NCI-H1092 treated with DMSO at 0.1 percent for 48 hours (cell line): ENCODE measurements around the gene SLAIN1.
"Not testable (repeated sequence)": the region's sequence is repeated elsewhere in the genome, so short reads cannot be mapped to it uniquely, and the experiment has no call there.

Experiments used
- DNase-seq: peaks from one replicate; lab custom pipeline; 2025; lab: John Stamatoyannopoulos, UW

The SLAIN1 gene

DNA sequence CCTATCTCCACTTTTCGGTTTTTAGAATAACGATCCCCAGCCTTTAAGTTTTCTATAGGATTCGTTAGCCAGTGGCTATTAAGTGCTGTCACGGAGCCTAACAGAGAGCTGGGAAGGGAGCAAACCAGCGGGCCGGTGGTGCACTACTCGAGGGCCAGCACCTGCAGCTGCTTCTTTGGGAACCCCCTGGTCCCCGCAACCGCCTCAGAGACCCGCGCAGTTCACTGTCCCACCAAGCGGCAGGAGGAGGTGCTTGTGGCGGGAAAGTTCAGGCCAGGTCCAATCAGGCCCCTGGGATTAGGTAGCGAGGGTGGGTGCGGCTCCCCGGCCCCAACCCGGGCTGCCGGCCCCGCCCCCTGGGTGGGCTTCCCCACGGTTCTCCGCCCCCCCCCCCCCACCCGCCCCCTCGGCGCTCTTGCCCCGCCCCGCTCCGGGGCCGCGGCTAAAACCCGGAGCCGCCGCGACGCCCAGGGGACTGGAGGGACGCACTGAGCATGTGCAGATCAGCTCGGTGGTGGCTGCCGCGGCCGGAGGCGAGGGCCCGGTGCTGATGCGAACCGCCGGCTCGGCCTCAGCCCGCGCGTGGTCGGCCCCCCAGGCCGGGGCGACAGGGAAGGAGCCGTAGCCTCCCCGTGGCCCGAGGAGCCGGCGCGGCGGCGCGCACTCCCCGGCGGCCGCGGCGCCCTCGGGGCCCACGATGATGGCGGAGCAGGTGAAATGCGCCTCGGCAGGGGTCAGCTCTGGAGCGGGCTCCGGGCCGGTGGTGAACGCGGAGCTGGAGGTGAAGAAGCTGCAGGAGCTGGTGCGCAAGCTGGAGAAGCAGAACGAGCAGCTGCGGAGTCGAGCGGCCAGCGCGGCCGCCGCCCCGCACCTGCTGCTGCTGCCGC, at the start of gene SLAIN1:
TSS of gene SLAIN1 (plus strand) at position 471 of the 887 bp plus-strand sequence. CDS start at position 698, 227 bp downstream.
- DNase-seq: peak; percentile 99

DNA sequence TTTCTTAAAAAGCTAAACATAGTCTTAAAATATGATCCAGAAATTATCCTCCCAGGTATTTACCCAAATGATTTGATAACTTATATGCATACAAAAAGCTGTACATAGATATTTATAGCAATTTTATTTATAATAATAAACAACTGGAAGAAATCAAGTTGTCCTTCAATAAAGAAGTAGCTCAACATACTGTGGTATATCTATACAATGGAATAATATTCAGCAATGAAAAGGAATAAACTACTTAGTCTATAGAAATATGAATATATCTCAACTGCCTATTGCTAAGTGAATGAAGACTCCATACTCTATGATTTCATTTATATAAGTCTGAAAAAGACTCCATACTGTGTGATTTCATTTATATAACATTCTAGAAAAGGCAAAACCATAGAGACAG, 47.1 kb upstream of the SLAIN1 start:
- no peak for DNase-seq

DNA sequence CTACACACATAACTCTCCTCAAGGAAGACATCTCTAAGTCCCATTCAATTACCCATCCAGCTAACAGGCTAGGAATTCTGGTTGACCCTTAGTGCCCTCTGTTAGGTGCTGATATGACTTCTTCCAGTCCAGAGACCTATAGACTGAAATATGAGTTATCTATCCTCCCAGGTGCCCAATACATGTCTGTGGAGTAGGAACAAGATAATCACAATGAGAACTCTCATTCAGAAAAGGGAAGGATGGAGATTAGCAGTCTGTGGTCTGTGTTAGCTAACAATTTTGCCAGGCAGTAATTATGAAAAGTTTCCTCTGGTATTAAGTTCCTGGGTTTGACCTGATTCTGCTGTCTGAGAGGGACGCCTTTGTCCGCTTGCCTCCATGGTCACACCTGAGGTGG, 44.2 kb upstream of the SLAIN1 start:
- DNase-seq: no peak

DNA sequence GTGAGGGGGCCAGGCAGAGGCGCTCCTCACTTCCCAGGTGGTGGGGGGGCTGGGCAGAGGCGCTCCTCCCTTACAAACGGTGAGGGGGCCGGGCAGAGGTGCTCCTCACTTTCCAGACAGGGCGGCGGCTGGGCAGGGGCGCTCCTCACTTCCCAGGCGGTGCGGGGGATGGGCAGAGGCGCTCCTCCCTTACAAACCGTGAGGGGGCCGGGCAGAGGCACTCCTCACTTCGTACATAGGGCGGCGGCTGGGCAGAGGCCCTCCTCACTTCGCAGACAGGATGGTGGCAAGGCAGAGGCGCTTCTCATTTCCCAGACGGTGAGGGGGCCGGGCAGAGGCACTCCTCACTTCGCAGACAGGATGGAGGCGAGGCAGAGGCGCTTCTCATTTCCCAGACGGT, 37.5 kb upstream of the SLAIN1 start:
- not testable (repeated sequence) for DNase-seq

DNA sequence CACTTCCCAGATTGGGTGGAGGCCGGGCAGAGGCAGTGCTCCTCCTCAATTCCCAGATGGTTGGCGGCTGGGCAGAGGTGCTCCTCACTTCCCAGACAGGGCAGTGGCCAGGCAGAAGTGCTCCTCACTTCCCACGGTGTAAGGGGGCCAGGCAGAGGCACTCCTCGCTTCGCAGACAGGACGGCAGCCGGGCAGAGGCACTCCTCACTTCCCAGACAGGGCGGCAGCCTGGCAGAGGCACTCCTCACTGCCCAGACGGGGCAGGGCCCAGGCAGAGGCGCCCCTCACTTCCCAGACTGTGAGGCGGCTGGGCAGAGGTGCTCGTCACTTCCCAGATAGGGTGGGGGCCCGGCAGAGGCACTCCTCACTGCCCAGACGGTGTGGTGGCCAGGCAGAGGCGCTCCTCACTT, 36.6 kb upstream of the SLAIN1 start:
- DNase-seq: no peak

DNA sequence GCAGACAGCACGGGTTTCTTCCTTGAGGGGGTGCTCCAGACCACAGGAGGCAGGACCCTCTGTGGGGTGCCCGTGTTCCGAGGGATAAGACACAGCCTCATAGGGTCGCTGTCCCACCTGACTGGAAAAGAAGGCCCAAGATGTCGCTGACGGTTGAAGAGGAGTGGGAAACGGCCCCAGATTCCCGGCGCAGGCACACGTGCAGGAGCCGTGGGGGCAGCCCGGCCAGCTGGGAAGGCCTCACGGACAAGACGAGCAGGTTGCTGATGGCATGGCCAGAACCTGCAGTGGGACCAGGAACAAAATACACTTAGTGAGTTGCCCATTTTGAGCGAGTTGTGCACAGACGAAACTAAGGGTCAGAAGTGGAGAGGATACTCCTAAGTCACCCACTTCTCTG, 35.2 kb upstream of the SLAIN1 start:
- not testable (repeated sequence) for DNase-seq

DNA sequence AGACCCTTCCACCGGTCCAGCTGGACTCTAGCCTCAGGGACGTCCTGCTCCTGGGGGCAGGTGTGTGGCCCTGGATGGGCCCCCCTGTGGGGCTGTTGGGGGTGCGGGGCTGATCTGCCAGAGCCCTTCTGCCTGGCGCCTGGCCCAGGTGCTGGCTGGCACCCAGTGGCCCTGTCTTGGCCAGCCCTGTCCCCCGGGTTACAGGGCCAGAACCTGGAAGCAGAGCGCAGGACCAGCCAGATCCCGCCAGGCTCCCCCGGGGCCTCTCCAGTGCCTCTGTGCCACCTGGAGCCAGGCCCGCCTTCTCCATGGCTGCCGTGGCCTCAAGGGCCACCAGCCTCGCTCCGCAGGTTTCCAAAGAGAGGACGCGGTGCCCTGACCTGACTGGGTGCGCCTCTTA, 34.7 kb upstream of the SLAIN1 start:
- not testable (repeated sequence) for DNase-seq

DNA sequence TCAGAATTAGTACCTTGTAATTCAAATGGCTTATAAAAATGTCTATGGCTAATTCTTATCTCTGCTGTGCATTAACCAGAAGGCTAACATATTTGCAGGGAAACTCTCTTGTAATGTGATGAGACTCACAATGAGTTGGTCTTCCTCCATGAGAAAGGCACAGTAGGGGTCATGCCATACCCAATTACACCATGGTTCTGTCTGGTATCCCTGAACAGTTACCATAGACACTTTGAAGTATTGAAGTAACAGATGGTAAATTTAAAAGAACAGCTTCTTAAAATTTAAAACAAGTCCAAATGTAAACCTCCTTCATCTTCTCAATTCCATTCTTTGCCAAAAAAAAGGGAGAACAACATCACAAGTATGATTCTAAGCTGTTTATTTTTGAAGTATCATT, 22.6 kb upstream of the SLAIN1 start:
- no peak for DNase-seq

DNA sequence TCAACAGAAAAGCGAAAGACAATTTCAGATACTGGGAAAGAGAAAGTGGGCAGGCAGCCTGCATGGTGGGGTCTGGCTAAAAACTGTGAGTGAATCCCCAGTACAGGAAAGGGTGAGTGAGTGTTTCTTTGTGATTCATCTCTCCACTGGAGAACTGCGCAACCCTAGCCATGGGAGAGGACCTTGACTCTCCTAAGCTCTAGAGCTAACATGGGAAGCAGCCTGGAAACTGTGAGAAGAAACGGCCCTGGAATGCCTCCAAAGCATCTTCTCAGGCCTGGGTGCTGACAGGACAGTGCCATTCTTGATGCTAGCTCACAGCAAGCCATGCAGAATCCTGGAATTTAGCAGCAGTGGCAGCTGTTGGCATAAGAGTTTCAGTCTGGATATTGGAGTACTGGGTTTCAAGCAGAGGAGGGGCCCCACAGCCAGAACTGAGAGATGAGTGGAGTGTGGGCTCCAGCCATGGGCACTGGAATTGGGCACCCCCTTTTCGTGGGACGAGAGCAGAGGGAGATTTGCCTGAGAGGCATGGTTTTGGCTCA, 18.7 kb upstream of the SLAIN1 start:
- DNase-seq: no peak

DNA sequence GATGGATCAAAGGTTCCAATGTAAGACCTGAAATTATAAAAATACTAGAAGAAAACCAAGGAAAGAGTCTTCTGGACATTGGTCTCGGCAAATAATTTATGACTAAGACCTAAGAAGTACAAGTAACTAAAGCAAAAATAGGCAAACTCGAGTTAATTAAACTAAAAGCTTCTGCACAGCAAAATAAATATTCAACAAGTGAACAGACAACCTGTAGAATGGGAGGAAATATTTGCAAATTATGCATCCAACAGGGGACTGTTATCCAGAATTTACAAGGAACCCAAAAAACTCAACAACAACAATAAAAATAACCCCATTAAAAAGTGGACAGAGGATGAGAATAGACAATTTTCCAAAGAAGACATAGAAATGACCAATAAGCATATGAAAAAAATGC, 9.7 kb upstream of the SLAIN1 start:
- DNase-seq: no peak

DNA sequence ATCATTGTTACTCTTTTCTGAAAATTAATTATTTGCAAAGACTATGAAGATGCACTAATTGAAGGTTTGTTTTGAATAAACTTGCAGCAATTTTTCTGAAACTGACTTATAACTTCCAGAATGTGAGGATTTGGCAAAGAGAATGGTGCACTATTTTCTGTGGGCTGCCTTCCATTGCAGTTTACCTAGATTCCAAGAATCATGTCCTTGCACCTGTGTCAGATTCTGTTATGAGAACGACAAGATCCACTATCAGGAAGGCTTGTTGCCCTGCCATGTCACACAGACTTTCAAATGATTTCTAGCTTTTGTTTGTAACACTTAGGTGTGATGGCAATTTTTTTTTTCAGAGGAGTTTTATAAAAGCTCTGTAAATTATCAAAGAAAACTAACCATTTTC, 5.6 kb upstream of the SLAIN1 start:
- no peak for DNase-seq

DNA sequence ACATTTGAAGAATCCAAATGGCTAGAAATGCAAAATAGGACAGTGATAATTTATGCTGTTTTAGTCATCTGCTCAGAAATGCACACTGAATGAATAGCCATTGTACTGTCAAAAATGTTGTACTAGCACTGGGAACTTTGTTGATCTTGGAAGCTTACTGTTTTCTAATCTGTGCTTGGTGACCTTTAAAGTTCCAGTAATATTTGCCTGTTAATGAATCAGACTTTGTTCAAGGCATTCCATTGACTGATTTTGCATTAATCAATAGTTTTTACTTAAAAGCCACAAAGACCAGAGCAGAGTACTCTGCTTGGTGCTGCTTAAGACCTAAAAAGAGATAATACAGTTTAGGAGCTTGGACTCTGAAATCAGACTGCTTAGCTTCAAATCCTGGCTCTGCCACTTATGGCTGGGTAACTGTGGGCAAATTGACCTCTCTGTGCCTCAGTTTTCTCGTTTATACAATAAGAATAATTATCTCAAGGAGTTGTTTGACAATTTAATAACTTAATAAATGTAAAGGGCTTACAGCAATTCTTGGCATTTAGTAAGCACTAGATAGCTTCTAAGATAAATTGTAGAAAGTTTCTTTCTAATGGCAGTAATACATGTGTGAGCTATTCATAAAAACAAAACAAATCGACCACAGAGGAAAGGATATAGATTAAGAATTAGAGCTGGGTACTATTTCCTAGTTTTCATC, 4.6 kb upstream of the SLAIN1 start:
- DNase-seq: no peak

DNA sequence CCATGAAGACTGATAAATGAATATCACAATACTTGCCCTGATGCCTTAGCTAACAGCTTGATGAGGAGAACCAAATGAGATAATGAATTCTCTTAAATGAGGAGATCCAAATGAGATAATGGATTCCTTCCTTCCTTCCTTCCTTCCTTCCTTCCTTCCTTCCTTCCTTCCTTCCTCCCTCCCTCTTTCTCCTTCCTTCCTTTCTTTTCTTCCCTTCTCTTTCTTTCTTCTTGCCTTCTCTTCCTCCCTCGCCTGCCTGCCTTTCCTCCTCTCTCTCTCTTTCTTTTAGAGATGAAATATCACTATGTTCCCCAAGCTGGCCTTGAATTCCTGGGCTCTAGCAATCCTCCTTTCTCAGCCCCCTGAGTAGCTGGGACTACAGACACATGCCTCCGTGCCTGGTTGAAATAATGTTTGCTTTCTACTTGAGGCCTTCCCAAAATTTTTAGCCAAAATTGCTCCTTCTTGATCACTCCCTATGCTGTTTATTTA, 4.0 kb upstream of the SLAIN1 start:
- DNase-seq: no peak

DNA sequence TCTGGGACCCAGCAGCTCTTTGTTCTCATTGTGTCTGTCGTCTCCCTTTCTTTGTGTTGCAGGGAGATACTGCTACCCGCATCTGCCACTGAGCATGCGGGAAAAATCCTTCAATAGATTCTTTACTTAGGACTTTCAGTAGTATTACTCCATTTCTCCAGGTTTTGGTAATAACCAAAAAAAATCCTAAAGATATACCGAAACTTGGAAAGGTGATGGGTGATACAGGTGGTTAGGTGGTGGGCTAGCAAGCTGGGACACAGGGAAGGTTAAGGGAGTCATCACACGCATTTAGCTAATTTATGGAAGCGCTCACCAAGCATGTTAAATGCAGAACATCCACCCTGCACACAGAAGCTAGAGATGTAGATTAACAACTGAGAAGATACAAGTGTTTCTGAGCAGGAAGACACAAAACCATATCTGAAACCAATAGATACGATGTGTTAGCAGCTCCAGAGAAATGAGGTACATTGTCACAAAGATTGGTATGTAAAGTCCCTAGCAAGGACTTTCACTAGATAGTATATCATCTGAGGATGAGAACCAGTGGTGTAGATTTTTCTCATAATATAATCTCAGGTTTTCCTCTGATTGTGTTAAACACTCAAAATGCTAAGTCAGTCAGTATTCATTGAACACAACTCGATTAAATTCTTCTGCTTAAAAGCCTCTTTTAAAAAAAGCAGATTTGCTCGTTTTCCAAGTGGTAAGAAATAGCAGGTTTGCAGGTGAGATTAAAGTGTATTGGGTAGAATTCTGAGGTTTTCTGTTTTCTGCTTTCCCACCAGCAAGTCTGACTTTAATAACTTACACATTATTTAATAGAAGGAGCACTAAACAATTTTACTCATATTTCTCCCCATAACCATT, 1.2 kb upstream of the SLAIN1 start:
- peak; percentile 20 for DNase-seq

DNA sequence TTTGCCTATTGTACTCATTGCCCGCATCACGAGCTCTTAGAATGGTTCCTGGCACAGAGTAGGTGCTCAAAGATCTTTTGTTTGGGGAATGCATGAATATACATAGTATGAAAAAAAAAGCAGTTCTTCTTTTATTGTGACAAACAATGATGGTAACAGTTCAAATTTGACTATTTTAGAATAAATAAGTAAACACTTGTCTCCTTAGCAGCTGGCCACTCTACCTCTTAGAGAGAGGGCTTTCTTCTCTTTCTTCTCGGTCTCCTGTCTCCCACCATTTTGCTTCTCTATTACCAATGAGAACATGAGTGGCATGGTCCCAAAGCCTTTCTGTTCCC, 639 bp upstream of the SLAIN1 start:
- peak; percentile 80 for DNase-seq

DNA sequence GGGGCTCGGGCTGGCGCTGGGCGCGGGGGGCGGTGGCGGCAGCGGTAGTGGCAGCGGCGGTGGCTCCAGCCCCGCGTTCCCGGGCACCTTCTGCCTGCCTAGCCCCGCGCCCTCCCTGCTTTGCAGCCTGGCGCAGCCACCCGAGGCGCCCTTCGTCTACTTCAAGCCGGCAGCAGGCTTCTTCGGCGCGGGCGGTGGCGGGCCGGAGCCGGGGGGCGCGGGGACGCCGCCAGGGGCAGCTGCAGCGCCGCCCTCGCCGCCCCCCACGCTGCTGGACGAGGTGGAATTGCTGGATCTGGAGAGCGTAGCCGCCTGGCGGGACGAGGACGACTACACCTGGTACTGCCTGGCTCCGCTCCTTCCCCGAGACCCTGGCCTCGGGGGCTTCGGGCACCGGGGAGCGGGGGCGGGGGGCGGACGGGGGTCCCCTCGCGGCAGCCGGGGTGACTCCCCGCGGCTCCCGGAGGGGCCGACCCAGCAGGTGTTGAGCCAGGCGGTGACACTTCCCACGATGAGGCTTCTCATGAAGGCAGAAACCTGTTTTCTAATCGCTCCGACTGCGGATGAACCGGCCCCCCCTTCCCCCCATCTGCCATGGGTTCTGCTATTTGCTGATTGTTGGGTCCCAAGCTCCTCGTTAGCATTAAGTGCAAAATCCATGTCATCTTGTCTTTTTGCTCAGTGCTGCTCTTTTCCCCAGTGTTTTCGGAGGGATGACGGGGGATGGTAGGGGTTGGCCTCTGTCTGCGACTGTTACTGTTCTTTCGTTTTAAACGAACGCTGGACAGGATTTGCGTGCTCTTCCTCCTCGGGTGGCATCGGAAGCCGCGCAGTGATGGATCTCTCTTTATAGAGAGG, 943 bp downstream of the SLAIN1 start:
- peak; percentile 69 for DNase-seq

DNA sequence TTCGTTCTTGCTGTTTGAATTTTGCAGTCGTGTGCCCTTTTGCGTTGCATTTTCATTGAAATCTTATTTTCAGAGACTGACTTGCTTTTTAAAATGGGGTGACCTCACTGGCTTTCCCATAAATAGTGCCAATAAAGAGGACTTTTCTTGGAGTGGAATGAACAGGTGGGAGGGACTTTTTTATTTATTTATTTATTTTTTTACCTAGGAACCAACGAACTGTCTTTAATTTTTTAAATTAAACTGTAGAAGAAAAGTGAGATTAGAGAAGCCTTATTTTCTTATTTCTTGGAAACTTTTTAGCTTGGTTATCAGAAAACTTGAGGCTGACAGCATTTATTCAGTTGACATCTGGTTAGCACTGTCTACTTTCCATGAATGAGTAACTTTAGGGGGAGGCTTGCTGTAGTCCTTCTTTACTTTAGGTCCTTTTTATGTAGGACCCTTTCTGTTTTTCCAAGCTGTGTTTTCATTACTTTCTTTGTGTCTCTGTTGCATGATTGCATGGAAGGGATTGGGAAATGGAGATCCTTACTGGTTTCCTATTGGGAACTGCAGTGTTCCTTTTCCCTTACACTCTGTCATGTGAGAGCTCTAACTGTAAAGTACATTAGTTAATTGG, 1.7 kb downstream of the SLAIN1 start:
- no peak for DNase-seq

DNA sequence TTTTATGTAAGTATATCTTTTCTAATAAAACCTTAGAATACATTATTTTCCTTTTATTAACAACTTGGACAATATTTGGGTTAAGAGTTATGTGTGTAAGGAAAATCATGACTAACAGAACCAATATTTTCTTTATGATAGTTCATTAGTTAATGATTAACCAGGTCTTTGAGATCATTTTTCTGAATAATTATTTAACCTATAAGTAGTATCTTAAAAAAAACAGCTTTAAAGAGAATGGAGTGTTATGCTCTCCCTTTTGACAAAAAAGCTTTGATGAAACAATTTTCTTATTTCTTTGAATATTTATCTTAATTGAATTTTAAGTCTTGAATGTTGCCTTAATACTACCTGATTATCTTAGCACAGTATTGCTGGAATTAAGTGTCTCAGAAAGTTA, 3.8 kb downstream of the SLAIN1 start:
- DNase-seq: no peak

DNA sequence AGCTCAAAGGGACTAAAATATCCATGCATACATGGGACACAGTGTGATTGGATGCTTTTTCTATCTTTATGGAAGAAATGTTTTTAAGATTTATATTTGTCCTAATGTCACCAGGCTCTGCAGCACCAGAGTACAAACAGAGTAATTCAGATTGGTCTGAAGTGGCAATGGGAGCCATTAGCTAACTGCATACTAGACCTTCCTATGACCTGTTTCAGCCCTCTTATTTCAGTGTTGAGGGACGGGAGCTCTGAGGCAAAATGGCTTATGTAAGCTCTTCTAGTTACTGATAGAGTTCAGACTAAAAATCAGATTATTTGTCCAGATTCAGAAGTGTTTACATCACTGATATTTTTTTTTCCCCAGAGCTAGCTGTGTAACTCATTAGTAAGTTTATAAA, 4.9 kb downstream of the SLAIN1 start:
- no peak for DNase-seq

DNA sequence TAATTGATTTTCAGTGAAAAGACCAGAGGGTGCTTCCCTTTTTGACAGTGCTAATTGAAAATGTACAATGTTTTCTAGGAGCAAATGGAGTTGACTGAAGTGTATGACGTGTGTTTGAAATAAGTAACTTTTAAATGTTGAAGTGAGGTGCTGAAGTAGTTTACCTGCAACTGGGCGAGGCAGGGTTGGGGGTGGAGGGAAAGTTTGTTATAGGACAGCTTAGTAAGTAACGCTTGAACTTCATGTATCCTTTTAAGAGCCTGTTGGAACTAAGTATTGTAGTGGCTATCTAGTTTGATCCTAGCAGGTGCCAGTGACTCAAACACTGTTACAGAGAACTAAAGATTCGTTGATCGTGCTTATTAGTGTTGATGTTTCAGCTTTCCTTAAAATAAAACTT, 5.9 kb downstream of the SLAIN1 start:
- no peak for DNase-seq
